Stomach (tissue), 9 donors: ENCODE measurements around the gene EXOC3L2. TPM values are rescaled to one million over a fixed set of nuclear protein-coding genes. Genes with fewer than 3 reads are reported as not detected.

Experiments used
- DNase-seq, 2 donors: peaks; one replicate each; pipeline versions ENCODE4 v3.0.0 to v3.0.0-alpha.2; 2013 to 2019
- H3K27ac ChIP-seq, 5 donors: fragments of 200-600 bp in 4 of 5; sonication (generic) in 4 of 5; one replicate each; pipeline ENCODE4 v1.5.1; 2013 to 2019; ENCODE audit warnings: mild to moderate bottlenecking in 1 of 5, moderate library complexity in 1 of 5
- H3K27me3 ChIP-seq, 3 donors: fragments of 200-600 bp; sonication (generic); one replicate each; pipeline ENCODE4 v1.5.1; 2017 to 2019; ENCODE audit warnings: mixed run types in 1 of 3
- H3K36me3 ChIP-seq, 4 donors: fragments of 200-600 bp; sonication (generic); 1 replicate in 3 of 4; 2 replicates in 1 of 4; pipeline ENCODE4 v1.5.1; 2016 to 2019
- H3K4me1 ChIP-seq, 4 donors: fragments of 200-600 bp; sonication (generic); one replicate each; pipeline ENCODE4 v1.5.1; 2016 to 2019
- H3K4me3 ChIP-seq, 4 donors: fragments of 200-600 bp; sonication (generic) in 3 of 4; one replicate each; pipeline ENCODE4 v1.5.1; 2016 to 2019; ENCODE audit warnings: mild to moderate bottlenecking in 1 of 4
- H3K9me3 ChIP-seq, 4 donors: fragments of 200-600 bp; sonication (generic); one replicate each; pipeline ENCODE4 v1.5.1; 2016 to 2019
- EP300 ChIP-seq: sonication (generic); formaldehyde crosslinking; IDR thresholded peaks from one replicate; pipeline ENCODE4 v1.6.1; 2017; ENCODE audit warnings: antibody characterized with exemption
- POLR2A ChIP-seq, 4 donors: fragments of 450-650 bp; IDR thresholded peaks; one replicate each; pipeline ENCODE4 v1.6.1; 2016; ENCODE audit warnings: antibody characterized with exemption in 4 of 4, control low read depth in 2 of 4, mild to moderate bottlenecking in 1 of 4, moderate library complexity in 1 of 4
- POLR2AphosphoS5 ChIP-seq, 3 donors: sonication (generic); formaldehyde crosslinking; IDR thresholded peaks; one replicate each; pipeline ENCODE4 v1.6.1; 2016; ENCODE audit warnings: antibody characterized with exemption in 3 of 3
- WGBS, 5 donors: extraction: QIAGEN DNeasy Blood & Tissue Kit in 3 of 5; methylation state at CpG; one replicate each; pipeline versions ENCODE4 v1.1.5 to v1.1.7; 2013 to 2018; 5-methylcytosine and 5-hydroxymethylcytosine counted together
- intact Hi-C: fragments of 100-400 bp; cut with DNase I; formaldehyde crosslinking; loops from one replicate; pipeline ENCODE4 v1.15.1; 2023; ENCODE audit warnings: low total_unique reads
- polyA plus RNA-seq, 3 donors: library from polyadenylated mRNA; stranded (reverse); fragments of 200-250 nt; gene quantifications; one replicate each; pipeline ENCODE4 v1.2.3, GENCODE V29; 2013
- total RNA-seq, 5 donors: library from RNA; depleted of rRNA; stranded (reverse); fragments of >200 nt; gene quantifications; one replicate each; pipeline versions ENCODE4 v1.1.0 to v1.2.3, GENCODE V29; 2014 to 2016
- TF ChIP-seq, protein P1 (sequence below), 7 experiments: fragments of 450-650 bp in 4 of 7; fragments of 200-600 bp in 3 of 7; sonication (generic) in 3 of 7; IDR thresholded peaks; one replicate each; pipeline ENCODE4 v1.5.1; 2016 to 2019; ENCODE audit warnings: antibody characterized with exemption in 7 of 7, control low read depth in 2 of 7, mild to moderate bottlenecking in 1 of 7
- donor health status: healthy with polysubstance abuse.
- donor health status: Bipolar disorder and iron deficiency.
- donor health status: healthy.

The EXOC3L2 gene
- total and polyA plus RNA-seq, 8 donors, result 0.72 to 20.6 (median 1.3) TPM; not detected in 1

- Histone ChIP-seq H3K9me3 (peaks cover 0 to 11% (median 3%) of the 10 kb centered on the region in 4 donors), H3K4me1 (no peaks in the 10 kb centered on the region), H3K36me3 (peaks cover 9 to 97% (median 88%) of the 10 kb centered on the region in 4 donors), H3K4me3 (no peak overlapping the region), H3K27ac (no peak overlapping the region), H3K27me3 (no peaks in the 10 kb centered on the region)
- intact Hi-C loops, result no loop called here
- DNase-seq, result no peak
- WGBS, 5 donors, result 93 to 98% (median 94%) methylated on average over 3 to 6 of the region's 6 CpGs
- TF ChIP-seq POLR2AphosphoS5 (IDR thresholded peaks at IDR 0.05), result no peak
- TF ChIP-seq EP300, result no peak
Observed at GRCh38 chr19:45290381-45290931, 45.2 kb upstream of the EXOC3L2 start.

DNA sequence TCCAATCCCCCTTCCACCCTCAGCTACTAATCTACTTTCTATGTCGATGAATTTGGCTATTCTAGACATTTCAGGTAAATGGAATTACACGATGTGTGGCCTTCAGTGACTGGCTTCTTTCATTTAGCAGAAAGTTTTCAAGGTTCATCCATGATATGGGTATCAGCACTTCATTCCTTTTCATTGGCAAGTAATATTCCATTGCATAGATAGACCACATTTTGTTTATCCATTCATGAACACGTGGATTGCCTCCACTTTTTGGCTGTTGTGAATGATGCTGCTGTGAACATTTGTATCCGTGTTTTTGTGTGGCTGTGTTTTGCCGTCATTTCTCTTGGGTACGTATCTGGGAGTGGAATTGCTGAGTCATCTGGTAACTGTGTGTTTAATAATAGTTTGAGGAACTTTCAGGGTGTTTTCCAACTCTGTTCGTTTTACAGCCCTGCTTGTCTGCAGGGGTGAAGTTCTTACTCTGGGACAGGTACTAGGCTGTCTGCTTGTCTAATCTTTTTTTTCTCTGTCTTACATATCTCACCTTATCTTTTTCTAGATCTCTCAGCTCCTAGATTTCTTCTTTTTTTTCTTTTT is 38.3 kb upstream of the EXOC3L2 start:
- intact Hi-C loops, result no loop called here
- no peak for TF ChIP-seq POLR2A (IDR thresholded peaks at IDR 0.05)
- no peak overlapping the region for H3K27ac ChIP-seq
- H3K27me3 ChIP-seq, result no peaks in the 10 kb centered on the region
- no peak for DNase-seq
- 70 to 94% (median 79%) methylated on average over 7 of the region's 7 CpGs for WGBS, 5 donors
- H3K36me3 ChIP-seq, result peaks cover 20 to 100% (median 79%) of the 10 kb centered on the region in 4 donors
- H3K9me3 ChIP-seq, result no peaks in the 10 kb centered on the region
- no peak overlapping the region for H3K4me3 ChIP-seq
- no peaks in the 10 kb centered on the region for H3K4me1 ChIP-seq

DNA sequence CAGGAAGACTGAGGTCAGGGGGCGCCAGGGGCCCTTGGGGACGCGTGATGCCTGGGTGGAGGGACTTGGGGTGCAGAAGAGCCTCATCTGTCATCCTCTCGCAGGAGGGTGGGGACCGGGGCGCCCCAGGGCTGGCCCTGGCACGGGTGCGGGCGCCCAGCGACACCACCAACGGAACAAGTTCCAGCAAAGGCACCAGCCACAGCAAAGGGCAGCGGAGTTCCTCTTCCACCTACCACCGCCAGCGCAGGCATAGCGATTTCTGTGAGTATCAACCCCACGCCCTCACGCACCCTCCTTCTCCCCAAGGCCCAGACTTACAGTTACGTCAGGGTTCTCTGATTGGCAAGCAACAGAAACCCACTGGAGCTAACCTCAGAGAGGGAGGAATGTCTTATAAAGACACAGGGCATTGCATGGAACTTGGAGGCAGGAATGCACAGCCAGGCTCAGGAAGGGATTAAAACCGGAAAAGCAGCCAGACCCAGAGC is 35.3 kb upstream of the EXOC3L2 start:
- H3K27ac ChIP-seq, result no peak overlapping the region
- no peak for DNase-seq
- H3K36me3 ChIP-seq, result peaks cover 26 to 97% (median 83%) of the 10 kb centered on the region in 4 donors
- no peak overlapping the region for H3K4me3 ChIP-seq
- H3K27me3 ChIP-seq, result no peaks in the 10 kb centered on the region
- WGBS, 5 donors, result 86 to 97% (median 93%) methylated on average over 11 to 19 of the region's 19 CpGs
- intact Hi-C loops, result no loop called here
- TF ChIP-seq POLR2AphosphoS5 (IDR thresholded peaks at IDR 0.05) (no peak), EP300 (no peak), POLR2A (IDR thresholded peaks at IDR 0.05) (no peak)
- TF ChIP-seq, protein P1, sequence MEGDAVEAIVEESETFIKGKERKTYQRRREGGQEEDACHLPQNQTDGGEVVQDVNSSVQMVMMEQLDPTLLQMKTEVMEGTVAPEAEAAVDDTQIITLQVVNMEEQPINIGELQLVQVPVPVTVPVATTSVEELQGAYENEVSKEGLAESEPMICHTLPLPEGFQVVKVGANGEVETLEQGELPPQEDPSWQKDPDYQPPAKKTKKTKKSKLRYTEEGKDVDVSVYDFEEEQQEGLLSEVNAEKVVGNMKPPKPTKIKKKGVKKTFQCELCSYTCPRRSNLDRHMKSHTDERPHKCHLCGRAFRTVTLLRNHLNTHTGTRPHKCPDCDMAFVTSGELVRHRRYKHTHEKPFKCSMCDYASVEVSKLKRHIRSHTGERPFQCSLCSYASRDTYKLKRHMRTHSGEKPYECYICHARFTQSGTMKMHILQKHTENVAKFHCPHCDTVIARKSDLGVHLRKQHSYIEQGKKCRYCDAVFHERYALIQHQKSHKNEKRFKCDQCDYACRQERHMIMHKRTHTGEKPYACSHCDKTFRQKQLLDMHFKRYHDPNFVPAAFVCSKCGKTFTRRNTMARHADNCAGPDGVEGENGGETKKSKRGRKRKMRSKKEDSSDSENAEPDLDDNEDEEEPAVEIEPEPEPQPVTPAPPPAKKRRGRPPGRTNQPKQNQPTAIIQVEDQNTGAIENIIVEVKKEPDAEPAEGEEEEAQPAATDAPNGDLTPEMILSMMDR (IDR thresholded peaks at IDR 0.05), result no peak
- H3K9me3 ChIP-seq, result no peaks in the 10 kb centered on the region
- H3K4me1 ChIP-seq, result no peaks in the 10 kb centered on the region

- H3K27ac ChIP-seq, result no peak overlapping the region
- H3K9me3 ChIP-seq, result no peaks in the 10 kb centered on the region
- no peaks in the 10 kb centered on the region for H3K27me3 ChIP-seq
- intact Hi-C loops, result no loop called here
- TF ChIP-seq, protein P1 (IDR thresholded peaks at IDR 0.05), result no peak
- no peak for TF ChIP-seq POLR2A (IDR thresholded peaks at IDR 0.05)
- no peak for TF ChIP-seq EP300
- no peak for TF ChIP-seq POLR2AphosphoS5 (IDR thresholded peaks at IDR 0.05)
- peaks cover 26 to 97% (median 87%) of the 10 kb centered on the region in 4 donors for H3K36me3 ChIP-seq
- 87 to 95% (median 93%) methylated on average over 3 of the region's 3 CpGs for WGBS, 5 donors
- no peak overlapping the region for H3K4me3 ChIP-seq
- no peak for DNase-seq
- no peaks in the 10 kb centered on the region for H3K4me1 ChIP-seq
Observed at GRCh38 chr19:45279587-45280192, 34.5 kb upstream of the EXOC3L2 start.

DNA sequence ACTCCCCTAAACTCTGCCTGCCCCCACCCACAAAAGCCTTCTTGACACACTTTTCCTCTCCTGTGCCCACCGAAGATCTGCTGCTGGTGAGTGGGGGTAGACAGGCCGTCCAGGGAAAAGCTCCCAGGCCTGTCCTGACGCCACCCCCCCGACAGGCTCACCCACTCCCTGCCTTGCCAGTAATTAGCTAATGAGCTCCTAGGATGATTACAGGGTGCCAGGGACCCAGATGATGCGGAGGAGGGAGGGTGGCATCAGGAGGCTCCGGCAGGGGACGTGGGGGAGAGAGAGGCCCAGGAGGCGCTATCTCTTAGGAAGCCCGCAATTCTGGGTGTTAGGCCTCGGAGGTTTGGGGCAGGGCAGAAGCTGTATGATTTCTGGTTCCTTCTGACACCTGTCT is 32.9 kb upstream of the EXOC3L2 start:
- no peaks in the 10 kb centered on the region for H3K9me3 ChIP-seq
- TF ChIP-seq POLR2A (IDR thresholded peaks at IDR 0.05) (no peak), EP300 (no peak), POLR2AphosphoS5 (IDR thresholded peaks at IDR 0.05) (no peak)
- TF ChIP-seq, protein P1 (IDR thresholded peaks at IDR 0.05), result no peak
- no peak overlapping the region for H3K4me3 ChIP-seq
- no peaks in the 10 kb centered on the region for H3K27me3 ChIP-seq
- H3K36me3 ChIP-seq, result peaks cover 26 to 97% (median 95%) of the 10 kb centered on the region in 4 donors
- no peak overlapping the region for H3K27ac ChIP-seq
- WGBS, 5 donors, result 89 to 97% (median 93%) methylated on average over 10 of the region's 10 CpGs
- intact Hi-C loops, result no loop called here
- no peaks in the 10 kb centered on the region for H3K4me1 ChIP-seq
- DNase-seq, result no peak
